Right lobe of liver (tissue), 4 donors: ENCODE results near the gene PARP1.

ENCODE experiments used
- CTCF ChIP-seq, 4 donors: fragments of 200-600 bp in 3 of 4; fragments of 450-650 bp in 1 of 4; IDR thresholded peaks; one replicate each; pipeline versions ENCODE4 v1.5.1 to v1.8.0; 2016 to 2022; ENCODE audit warnings: antibody characterized with exemption in 4 of 4, mild to moderate bottlenecking in 2 of 4
- POLR2A ChIP-seq: fragments of 450-650 bp; IDR thresholded peaks from one replicate; pipeline ENCODE4 v1.6.1; 2017; ENCODE audit warnings: antibody characterized with exemption, mild to moderate bottlenecking
- donor health status: DM: no; HTN: no; CAD: no.
- donor health status: DM: no; HTN: no; CAD: no.
- donor health status: DM: no; HTN: yes; CAD: no.

- no peak for TF ChIP-seq POLR2A
- TF ChIP-seq CTCF (IDR thresholded peaks at IDR 0.05), result no peak
Observed at GRCh38 chr1:226364901-226365565, 42.9 kb downstream of the PARP1 start.
